Esophagus muscularis mucosa (tissue), 4 donors: ENCODE data around the gene KCNB1. TPM values are rescaled to one million over a fixed set of nuclear protein-coding genes. Genes with fewer than 3 reads are reported as not detected.

ENCODE experiments used
- DNase-seq: peaks from one replicate; pipeline ENCODE4 v3.0.0-alpha.2; 2017; ENCODE audit errors: extremely low spot score
- H3K27ac ChIP-seq, 4 donors: fragments of 200-600 bp; sonication (generic); replicated peaks in 1 of 4; 1 replicate in 3 of 4; 2 replicates in 1 of 4; pipeline ENCODE4 v1.5.1; 2016 to 2019; ENCODE audit warnings: mild to moderate bottlenecking in 1 of 4
- H3K27me3 ChIP-seq, 4 donors: fragments of 200-600 bp; sonication (generic); one replicate each; pipeline versions ENCODE4 v1.5.1 to v1.6.0; 2016 to 2019
- H3K36me3 ChIP-seq, 4 donors: fragments of 200-600 bp; sonication (generic); one replicate each; pipeline ENCODE4 v1.5.1; 2016 to 2019
- H3K4me1 ChIP-seq, 4 donors: fragments of 200-600 bp; sonication (generic); one replicate each; pipeline ENCODE4 v1.5.1; 2016 to 2019
- H3K4me3 ChIP-seq, 4 donors: fragments of 200-600 bp; sonication (generic); 1 replicate in 2 of 4; 2 replicates in 2 of 4; pipeline ENCODE4 v1.5.1; 2016 to 2019; ENCODE audit warnings: mild to moderate bottlenecking in 4 of 4, moderate library complexity in 1 of 4
- H3K9me3 ChIP-seq, 4 donors: fragments of 200-600 bp; sonication (generic); 1 replicate in 3 of 4; 2 replicates in 1 of 4; pipeline ENCODE4 v1.5.1; 2016 to 2019
- EP300 ChIP-seq: sonication (generic); formaldehyde crosslinking; IDR thresholded peaks from one replicate; pipeline ENCODE4 v1.6.1; 2017; ENCODE audit warnings: antibody characterized with exemption
- POLR2A ChIP-seq: fragments of 450-650 bp; IDR thresholded peaks from one replicate; pipeline ENCODE4 v1.6.1; 2017; ENCODE audit warnings: antibody characterized with exemption, moderate library complexity, mild to moderate bottlenecking, low read depth
- POLR2AphosphoS5 ChIP-seq, 2 donors: sonication (generic); formaldehyde crosslinking; IDR thresholded peaks; one replicate each; pipeline ENCODE4 v1.6.1; 2017; ENCODE audit warnings: antibody characterized with exemption in 2 of 2
- WGBS: methylation state at CpG from one replicate; pipeline ENCODE4 v1.1.5; 2018; 5-methylcytosine and 5-hydroxymethylcytosine counted together
- intact Hi-C: fragments of 100-400 bp; cut with DNase I; formaldehyde crosslinking; loops from one replicate; pipeline ENCODE4 v1.15.1; 2023
- total RNA-seq, 4 donors: library from RNA; depleted of rRNA; stranded (reverse); fragments of >200 nt; gene quantifications; one replicate each; pipeline versions ENCODE4 v1.1.0 to v1.2.1, GENCODE V29; 2016
- TF ChIP-seq, protein P1 (sequence below), 3 experiments: fragments of 200-600 bp in 2 of 3; fragments of 450-650 bp in 1 of 3; sonication (generic) in 2 of 3; IDR thresholded peaks; one replicate each; pipeline ENCODE4 v1.5.1; 2017 to 2019; ENCODE audit warnings: antibody characterized with exemption in 3 of 3, mild to moderate bottlenecking in 2 of 3, moderate library complexity in 1 of 3

Gene KCNB1
- total RNA-seq, 4 donors from 2014 or later, result 32.3 to 55.5 (median 51.9) TPM

- intact Hi-C loops, result no loop called here
- Histone ChIP-seq H3K27me3 (no peaks in the 10 kb centered on the region), H3K4me1 (no peaks in the 10 kb centered on the region), H3K36me3 (no peaks in the 10 kb centered on the region), H3K4me3 (no peak overlapping the region), H3K27ac (no peak overlapping the region), H3K9me3 (no peaks in the 10 kb centered on the region)
- 78% methylated on average over 5 of the region's 5 CpGs for WGBS
- TF ChIP-seq, protein P1, sequence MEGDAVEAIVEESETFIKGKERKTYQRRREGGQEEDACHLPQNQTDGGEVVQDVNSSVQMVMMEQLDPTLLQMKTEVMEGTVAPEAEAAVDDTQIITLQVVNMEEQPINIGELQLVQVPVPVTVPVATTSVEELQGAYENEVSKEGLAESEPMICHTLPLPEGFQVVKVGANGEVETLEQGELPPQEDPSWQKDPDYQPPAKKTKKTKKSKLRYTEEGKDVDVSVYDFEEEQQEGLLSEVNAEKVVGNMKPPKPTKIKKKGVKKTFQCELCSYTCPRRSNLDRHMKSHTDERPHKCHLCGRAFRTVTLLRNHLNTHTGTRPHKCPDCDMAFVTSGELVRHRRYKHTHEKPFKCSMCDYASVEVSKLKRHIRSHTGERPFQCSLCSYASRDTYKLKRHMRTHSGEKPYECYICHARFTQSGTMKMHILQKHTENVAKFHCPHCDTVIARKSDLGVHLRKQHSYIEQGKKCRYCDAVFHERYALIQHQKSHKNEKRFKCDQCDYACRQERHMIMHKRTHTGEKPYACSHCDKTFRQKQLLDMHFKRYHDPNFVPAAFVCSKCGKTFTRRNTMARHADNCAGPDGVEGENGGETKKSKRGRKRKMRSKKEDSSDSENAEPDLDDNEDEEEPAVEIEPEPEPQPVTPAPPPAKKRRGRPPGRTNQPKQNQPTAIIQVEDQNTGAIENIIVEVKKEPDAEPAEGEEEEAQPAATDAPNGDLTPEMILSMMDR (IDR thresholded peaks at IDR 0.05), result no peak
- no peak for TF ChIP-seq EP300
- TF ChIP-seq POLR2A, result no peak
- TF ChIP-seq POLR2AphosphoS5 (IDR thresholded peaks at IDR 0.05), result no peak
- no peak for DNase-seq
Measured at GRCh38 chr20:49496553-49497397, 14.3 kb upstream of the KCNB1 start.

GRCh38 chr20:49496043-49496442 lies 13.6 kb upstream of the KCNB1 start:
- Histone ChIP-seq H3K27ac (no peak overlapping the region), H3K4me3 (no peak overlapping the region), H3K4me1 (no peaks in the 10 kb centered on the region), H3K27me3 (no peaks in the 10 kb centered on the region), H3K9me3 (no peaks in the 10 kb centered on the region), H3K36me3 (no peaks in the 10 kb centered on the region)
- TF ChIP-seq POLR2A, result no peak
- TF ChIP-seq, protein P1 (IDR thresholded peaks at IDR 0.05), result no peak
- no peak for TF ChIP-seq POLR2AphosphoS5 (IDR thresholded peaks at IDR 0.05)
- TF ChIP-seq EP300, result no peak
- DNase-seq, result no peak
- 87% methylated on average over 4 of the region's 4 CpGs for WGBS
- intact Hi-C loops, result no loop called here

DNA sequence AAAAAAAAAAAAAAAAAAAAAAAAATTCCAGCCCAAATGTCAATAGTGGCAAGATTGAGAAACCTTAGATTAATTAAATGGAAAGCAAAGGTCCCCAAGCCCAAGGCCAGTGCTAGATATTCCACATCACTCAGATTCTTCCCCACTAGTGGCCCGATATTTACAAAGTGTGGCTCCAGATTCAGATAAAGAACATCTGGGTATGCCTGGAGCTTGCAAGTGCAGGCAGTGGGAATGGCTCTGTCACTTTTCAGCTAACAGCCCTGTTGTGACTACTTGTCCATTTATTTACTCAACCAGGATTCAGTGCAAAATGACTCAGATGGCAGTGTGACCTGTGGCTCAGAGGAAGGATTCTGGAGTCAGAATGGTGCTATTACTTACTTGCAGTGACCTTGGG lies 8.2 kb upstream of the KCNB1 start:
- DNase-seq, result no peak
- Histone ChIP-seq H3K27me3 (no peaks in the 10 kb centered on the region), H3K36me3 (no peaks in the 10 kb centered on the region), H3K27ac (no peak overlapping the region), H3K4me3 (no peak overlapping the region), H3K4me1 (no peaks in the 10 kb centered on the region), H3K9me3 (no peaks in the 10 kb centered on the region)
- intact Hi-C loops, result no loop called here
- TF ChIP-seq EP300 (no peak), POLR2A (no peak), POLR2AphosphoS5 (IDR thresholded peaks at IDR 0.05) (no peak)
- TF ChIP-seq, protein P1 (IDR thresholded peaks at IDR 0.05), result no peak
- WGBS, result 80% methylated on average over 1 of the region's 1 CpG

- Histone ChIP-seq H3K9me3 (no peaks in the 10 kb centered on the region), H3K4me1 (peaks cover under 1 to 3% (median 3%) of the 10 kb centered on the region in 4 donors), H3K27ac (no peak overlapping the region), H3K27me3 (no peaks in the 10 kb centered on the region), H3K4me3 (no peak overlapping the region), H3K36me3 (no peaks in the 10 kb centered on the region)
- intact Hi-C loops, result no loop called here
- TF ChIP-seq EP300, result no peak
- TF ChIP-seq POLR2A, result no peak
- TF ChIP-seq, protein P1 (IDR thresholded peaks at IDR 0.05), result no peak
- 88% methylated on average over 5 of the region's 5 CpGs for WGBS
- DNase-seq, result no peak
Measured at GRCh38 chr20:49489688-49490087, 7.2 kb upstream of the KCNB1 start.
